Lower lobe of right lung (tissue), 2 donors: ENCODE results near the gene ARL4D. TPM values are rescaled to one million over a fixed set of nuclear protein-coding genes. Genes with fewer than 3 reads are reported as not detected.

Source experiments
- ATAC-seq, 2 donors: fragments of 200-7000 bp; cut with Tn5 transposase; one replicate each; pipeline ENCODE4 v1.9.1; 2020 to 2022; ENCODE audit warnings: mild to moderate bottlenecking in 2 of 2, moderate library complexity in 2 of 2
- DNase-seq: peaks from one replicate; pipeline ENCODE4 v3.0.0-alpha.2; 2020
- H3K27ac ChIP-seq: fragments of 200-600 bp; one replicate; pipeline ENCODE4 v1.8.0; 2022
- H3K27me3 ChIP-seq: fragments of 200-600 bp; one replicate; pipeline ENCODE4 v1.8.0; 2022; ENCODE audit warnings: low read depth
- H3K36me3 ChIP-seq: fragments of 200-600 bp; one replicate; pipeline ENCODE4 v1.8.0; 2022; ENCODE audit warnings: mild to moderate bottlenecking
- H3K4me1 ChIP-seq: fragments of 200-600 bp; one replicate; pipeline ENCODE4 v1.8.0; 2022
- H3K4me3 ChIP-seq: fragments of 200-600 bp; one replicate; pipeline ENCODE4 v1.8.0; 2022; ENCODE audit warnings: mild to moderate bottlenecking
- H3K9me3 ChIP-seq: fragments of 200-600 bp; one replicate; pipeline ENCODE4 v1.8.0; 2022
- intact Hi-C: fragments of 100-400 bp; cut with DNase I; formaldehyde crosslinking; loops from one replicate; pipeline ENCODE4 v1.11.0; 2022
- total RNA-seq: library from RNA; stranded (reverse); fragmentation: NEBNext Ultra II Directional; extraction: Animal tissue kit (Norgen Biotek cat#: 25700); gene quantifications from one replicate; pipeline ENCODE4 v1.2.1, GENCODE V29; 2021
- TF ChIP-seq, protein P1 (sequence below): fragments of 200-600 bp; IDR thresholded peaks from one replicate; pipeline ENCODE4 v1.8.0; 2022; ENCODE audit warnings: antibody characterized with exemption, mild to moderate bottlenecking
- donor health status: DM: no; HTN: yes; CAD: no; lungs with severe emphysema.

Gene ARL4D
- total RNA-seq, 1 donor from 2014 or later: 12.9 TPM

DNA sequence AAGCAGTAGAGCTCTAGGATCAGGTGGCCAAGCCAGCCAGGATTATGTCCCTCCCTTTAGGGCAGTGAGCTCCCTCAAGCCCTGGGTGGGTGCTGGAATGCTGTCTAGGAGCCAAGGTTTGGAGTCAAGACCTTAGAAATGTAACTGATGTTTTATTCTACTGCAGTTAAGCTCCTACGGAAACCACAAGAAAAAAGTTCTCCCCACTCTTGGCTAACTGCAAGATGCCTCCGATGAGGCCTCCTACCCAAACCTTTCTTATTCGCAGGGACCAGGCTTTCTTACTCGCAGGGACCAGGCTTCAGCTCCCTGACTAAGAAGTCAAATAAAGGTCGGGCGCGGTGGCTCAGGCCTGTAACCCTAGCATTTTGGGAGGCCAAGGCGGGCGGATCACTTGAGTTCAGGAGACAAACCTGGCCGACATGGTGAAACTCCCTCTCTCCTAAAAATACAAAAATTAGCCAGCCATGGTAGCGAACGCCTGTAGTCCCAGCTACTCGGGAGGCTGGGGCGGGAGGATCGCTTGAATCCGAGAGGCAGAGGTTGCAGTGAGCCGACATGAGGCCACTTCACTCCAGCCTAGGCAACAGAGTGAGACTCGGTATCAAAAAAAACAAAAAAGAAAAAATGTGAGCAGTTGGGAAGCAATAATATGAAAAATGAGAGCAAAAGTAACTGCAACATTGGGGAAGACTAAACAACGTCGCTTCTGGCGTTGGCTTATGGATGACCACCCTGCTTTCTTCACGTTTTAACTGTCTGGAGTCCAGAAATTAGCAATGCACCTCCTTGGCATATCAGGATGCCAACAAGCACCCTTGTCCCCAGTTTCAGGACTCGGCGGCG, 31.7 kb upstream of the ARL4D start:
- Histone ChIP-seq H3K27ac (peak overlapping the region; percentile 100), H3K36me3 (no peaks in the 10 kb centered on the region), H3K27me3 (no peaks in the 10 kb centered on the region), H3K4me3 (peak overlapping the region; percentile 57), H3K4me1 (peaks cover 34% of the 10 kb centered on the region), H3K9me3 (no peaks in the 10 kb centered on the region)
- no peak for ATAC-seq
- DNase-seq: no peak
- intact Hi-C loops: no loop called here
- TF ChIP-seq, protein P1, sequence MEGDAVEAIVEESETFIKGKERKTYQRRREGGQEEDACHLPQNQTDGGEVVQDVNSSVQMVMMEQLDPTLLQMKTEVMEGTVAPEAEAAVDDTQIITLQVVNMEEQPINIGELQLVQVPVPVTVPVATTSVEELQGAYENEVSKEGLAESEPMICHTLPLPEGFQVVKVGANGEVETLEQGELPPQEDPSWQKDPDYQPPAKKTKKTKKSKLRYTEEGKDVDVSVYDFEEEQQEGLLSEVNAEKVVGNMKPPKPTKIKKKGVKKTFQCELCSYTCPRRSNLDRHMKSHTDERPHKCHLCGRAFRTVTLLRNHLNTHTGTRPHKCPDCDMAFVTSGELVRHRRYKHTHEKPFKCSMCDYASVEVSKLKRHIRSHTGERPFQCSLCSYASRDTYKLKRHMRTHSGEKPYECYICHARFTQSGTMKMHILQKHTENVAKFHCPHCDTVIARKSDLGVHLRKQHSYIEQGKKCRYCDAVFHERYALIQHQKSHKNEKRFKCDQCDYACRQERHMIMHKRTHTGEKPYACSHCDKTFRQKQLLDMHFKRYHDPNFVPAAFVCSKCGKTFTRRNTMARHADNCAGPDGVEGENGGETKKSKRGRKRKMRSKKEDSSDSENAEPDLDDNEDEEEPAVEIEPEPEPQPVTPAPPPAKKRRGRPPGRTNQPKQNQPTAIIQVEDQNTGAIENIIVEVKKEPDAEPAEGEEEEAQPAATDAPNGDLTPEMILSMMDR: no peak

DNA sequence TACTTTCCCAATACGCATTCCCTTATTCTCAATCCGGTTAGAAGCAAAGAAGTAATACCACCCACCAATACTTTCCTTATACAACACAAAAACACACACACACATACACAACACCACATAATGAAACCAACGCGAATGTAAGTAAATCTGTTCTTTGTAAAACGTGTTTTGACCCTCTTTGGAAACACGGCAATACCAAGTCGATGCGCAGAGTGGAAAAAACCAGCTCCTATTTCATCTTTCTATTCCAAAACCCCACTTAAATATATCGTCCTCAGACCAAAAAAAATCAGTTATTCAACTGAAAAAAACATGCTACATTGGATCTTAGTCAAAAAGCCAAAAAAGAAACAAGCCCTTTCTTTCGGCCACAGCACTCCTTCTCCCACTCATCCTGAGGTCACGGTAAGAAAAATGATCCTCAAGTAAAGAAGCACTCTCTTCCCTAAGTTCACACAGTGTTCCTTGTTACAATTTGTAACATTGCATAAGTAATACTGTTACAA, 31.0 kb upstream of the ARL4D start:
- peak; percentile 1 to 47 for ATAC-seq
- Histone ChIP-seq H3K4me1 (peaks cover 37% of the 10 kb centered on the region), H3K9me3 (no peaks in the 10 kb centered on the region), H3K4me3 (peak overlapping the region; percentile 57), H3K36me3 (no peaks in the 10 kb centered on the region), H3K27me3 (no peaks in the 10 kb centered on the region), H3K27ac (peak overlapping the region; percentile 100)
- DNase-seq: no peak
- intact Hi-C loops: no loop called here
- TF ChIP-seq, protein P1: no peak

DNA sequence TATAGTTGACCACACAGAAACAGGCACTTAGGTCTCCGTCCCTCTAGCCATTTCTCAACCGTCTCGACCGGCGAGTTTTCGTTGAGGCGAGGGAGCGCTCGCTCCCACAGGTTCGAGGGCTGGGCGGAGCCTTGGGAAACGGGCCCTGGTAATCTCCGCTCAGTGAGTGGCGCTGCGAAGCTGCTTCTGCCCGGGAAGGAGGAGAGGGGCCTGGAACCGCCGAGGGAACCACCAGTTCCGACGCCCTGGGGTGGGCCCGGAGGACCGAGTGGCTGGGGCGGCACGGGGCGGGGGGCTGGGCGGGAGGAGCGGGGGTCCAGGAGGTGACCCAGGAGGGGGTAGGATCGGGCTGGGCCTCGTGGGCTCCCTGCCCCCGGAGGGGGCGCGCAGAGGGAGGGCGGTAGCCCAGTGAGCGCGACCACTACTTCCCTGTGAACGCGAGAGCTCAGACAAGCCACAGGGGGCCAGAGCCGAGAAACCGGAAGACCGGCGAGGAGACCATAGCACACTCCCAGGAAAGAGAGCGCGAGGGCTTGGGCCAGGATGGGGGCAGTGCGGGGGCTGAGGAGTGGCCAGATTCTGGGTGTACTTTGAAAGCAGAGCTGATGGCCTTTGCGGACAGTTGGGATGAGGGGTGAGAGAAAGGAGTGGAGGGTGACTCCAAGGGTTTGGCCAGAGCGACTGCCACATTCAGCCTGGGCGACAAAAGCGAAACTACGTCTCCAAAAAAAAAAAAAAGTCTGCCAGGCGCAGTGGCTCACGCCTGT, 29.9 kb upstream of the ARL4D start:
- H3K4me1 ChIP-seq: peaks cover 41% of the 10 kb centered on the region

DNA sequence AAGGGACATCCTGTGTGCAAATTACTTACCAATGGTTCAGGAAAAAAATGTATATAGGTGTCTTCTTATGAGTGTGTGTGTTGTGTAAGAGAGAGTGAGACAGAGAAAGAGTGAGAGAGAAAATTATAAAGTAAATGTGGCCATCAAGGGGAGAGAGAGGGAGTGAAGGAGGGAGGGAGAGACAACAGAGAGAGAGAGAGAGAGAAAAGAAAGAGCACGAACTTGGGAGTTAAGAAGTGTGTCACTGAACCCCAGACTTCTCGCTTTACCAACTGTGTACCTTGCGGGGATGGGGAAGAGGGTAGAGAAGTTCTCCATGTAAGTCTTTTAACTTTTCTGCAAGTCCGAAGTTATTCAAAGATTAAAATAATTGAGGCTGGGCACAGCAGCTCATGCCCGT, 28.8 kb upstream of the ARL4D start:
- Histone ChIP-seq H3K36me3 (no peaks in the 10 kb centered on the region), H3K27me3 (no peaks in the 10 kb centered on the region), H3K4me3 (peak overlapping the region; percentile 57), H3K9me3 (no peaks in the 10 kb centered on the region), H3K4me1 (peaks cover 41% of the 10 kb centered on the region), H3K27ac (peak overlapping the region; percentile 100)
- ATAC-seq: no peak
- TF ChIP-seq, protein P1: no peak
- intact Hi-C loops: no loop called here
- no peak for DNase-seq

More for the DNA sequence above, 29.9 kb upstream of the ARL4D start:
- H3K9me3 ChIP-seq: no peaks in the 10 kb centered on the region
- TF ChIP-seq, protein P1: peak; percentile 14
- H3K27ac ChIP-seq: peak overlapping the region; percentile 100
- no peaks in the 10 kb centered on the region for H3K27me3 ChIP-seq
- peak; percentile 92 for ATAC-seq
- H3K36me3 ChIP-seq: no peaks in the 10 kb centered on the region
- intact Hi-C loops: no loop called here
- DNase-seq: peak; percentile 90
- peak overlapping the region; percentile 57 for H3K4me3 ChIP-seq

DNA sequence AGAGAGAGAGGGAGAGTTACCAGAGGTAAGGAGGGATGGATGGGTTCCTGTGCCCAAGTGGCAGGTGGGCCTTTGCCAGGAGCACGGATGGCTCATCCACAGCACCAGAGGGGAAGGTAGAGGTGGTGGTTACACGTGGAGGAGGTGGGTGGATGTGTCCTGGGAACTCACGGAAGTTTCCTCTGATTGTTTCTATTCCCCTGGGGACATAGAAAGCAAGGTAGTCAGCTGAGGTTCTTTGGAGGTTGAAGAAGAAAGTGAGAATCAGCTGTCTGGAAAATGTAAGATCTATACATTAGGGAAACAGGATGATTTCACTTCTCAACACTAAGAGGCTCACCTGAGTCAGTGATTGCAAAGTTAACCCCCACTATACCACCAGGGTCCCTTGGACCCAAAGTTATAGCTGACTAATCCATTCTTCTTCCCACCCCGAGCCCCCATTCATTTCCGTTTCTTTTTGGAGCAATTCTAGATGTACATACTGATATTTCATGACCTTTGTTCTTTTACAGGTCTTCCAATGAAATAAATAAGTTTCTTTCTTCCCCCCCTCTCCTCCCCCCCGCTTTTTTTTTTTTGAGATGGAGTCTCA, 27.5 kb upstream of the ARL4D start:
- Histone ChIP-seq H3K9me3 (no peaks in the 10 kb centered on the region), H3K27me3 (no peaks in the 10 kb centered on the region), H3K4me1 (peaks cover 41% of the 10 kb centered on the region), H3K4me3 (no peak overlapping the region), H3K36me3 (no peaks in the 10 kb centered on the region), H3K27ac (no peak overlapping the region)
- ATAC-seq (no peak), DNase-seq (no peak)
- intact Hi-C loops: no loop called here
- TF ChIP-seq, protein P1: no peak
